Peyer's patch (tissue), 4 donors: ENCODE results near the gene ZNF714. TPM values are rescaled to one million over a fixed set of nuclear protein-coding genes. Genes with fewer than 3 reads are reported as not detected.

Experiments used
- DNase-seq, 3 donors: peaks; one replicate each; pipeline ENCODE4 v3.0.0-alpha.2; 2017 to 2019
- H3K27ac ChIP-seq, 4 donors: fragments of 200-600 bp; sonication (generic); one replicate each; pipeline ENCODE4 v1.5.1; 2016 to 2019
- H3K27me3 ChIP-seq, 2 donors: fragments of 200-600 bp; sonication (generic); one replicate each; pipeline ENCODE4 v1.5.1; 2019
- H3K36me3 ChIP-seq, 3 donors: fragments of 200-600 bp; sonication (generic); one replicate each; pipeline ENCODE4 v1.5.1; 2016 to 2019
- H3K4me1 ChIP-seq, 4 donors: fragments of 200-600 bp; sonication (generic); one replicate each; pipeline ENCODE4 v1.5.1; 2016 to 2019
- H3K4me3 ChIP-seq, 4 donors: fragments of 200-600 bp; sonication (generic); 1 replicate in 3 of 4; 2 replicates in 1 of 4; pipeline ENCODE4 v1.5.1; 2016 to 2019; ENCODE audit warnings: mild to moderate bottlenecking in 1 of 4
- H3K9me3 ChIP-seq, 4 donors: fragments of 200-600 bp; sonication (generic); one replicate each; pipeline ENCODE4 v1.5.1; 2016 to 2019; ENCODE audit warnings: mild to moderate bottlenecking in 1 of 4
- POLR2A ChIP-seq, 2 donors: fragments of 450-650 bp; IDR thresholded peaks; one replicate each; pipeline ENCODE4 v1.5.1; 2017; ENCODE audit warnings: antibody characterized with exemption in 2 of 2, mild to moderate bottlenecking in 2 of 2, moderate library complexity in 2 of 2
- small RNA-seq, 2 donors: library from RNA; depleted of rRNA; stranded (forward); fragments of <200 nt; gene quantifications; one replicate each; pipeline ENCODE3, GENCODE V24; 2016
- total RNA-seq, 4 donors: library from RNA; depleted of rRNA; stranded (reverse); fragments of >200 nt; gene quantifications; one replicate each; pipeline ENCODE4 v1.1.0, GENCODE V29; 2016
- TF ChIP-seq, protein P1 (sequence below), 6 experiments: fragments of 450-650 bp in 4 of 6; fragments of 200-600 bp in 2 of 6; sonication (generic) in 1 of 6; IDR thresholded peaks; one replicate each; pipeline ENCODE4 v1.5.1; 2017 to 2019; ENCODE audit warnings: antibody characterized with exemption in 6 of 6, mild to moderate bottlenecking in 3 of 6, moderate library complexity in 1 of 6

The ZNF714 gene
- total RNA-seq, 4 donors from 2014 or later: 7.8 to 16.5 (median 11.4) TPM

DNA sequence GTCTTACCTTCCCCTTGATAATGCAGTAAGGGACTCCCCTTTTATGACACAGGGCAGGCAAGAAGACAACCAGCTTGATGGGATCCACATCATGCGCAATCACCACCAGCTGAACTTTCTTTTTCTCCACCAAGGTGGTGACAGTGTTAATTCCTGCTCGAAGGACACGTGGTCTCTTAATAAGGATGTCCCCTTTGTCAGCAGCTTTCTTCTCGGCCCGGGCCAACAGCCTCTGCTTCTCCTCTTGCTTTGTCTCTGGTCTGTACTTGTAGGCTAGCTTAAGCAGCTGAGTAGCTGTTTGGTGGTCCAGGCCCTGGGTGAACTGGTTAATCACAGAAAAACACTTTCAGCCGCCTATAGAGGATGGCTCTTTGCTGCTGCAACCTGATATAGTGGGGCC is 67.9 kb downstream of the ZNF714 start:
- no peaks in the 10 kb centered on the region for H3K4me1 ChIP-seq
- no peak overlapping the region for H3K4me3 ChIP-seq
- TF ChIP-seq POLR2A (IDR thresholded peaks at IDR 0.05): no peak
- TF ChIP-seq, protein P1, sequence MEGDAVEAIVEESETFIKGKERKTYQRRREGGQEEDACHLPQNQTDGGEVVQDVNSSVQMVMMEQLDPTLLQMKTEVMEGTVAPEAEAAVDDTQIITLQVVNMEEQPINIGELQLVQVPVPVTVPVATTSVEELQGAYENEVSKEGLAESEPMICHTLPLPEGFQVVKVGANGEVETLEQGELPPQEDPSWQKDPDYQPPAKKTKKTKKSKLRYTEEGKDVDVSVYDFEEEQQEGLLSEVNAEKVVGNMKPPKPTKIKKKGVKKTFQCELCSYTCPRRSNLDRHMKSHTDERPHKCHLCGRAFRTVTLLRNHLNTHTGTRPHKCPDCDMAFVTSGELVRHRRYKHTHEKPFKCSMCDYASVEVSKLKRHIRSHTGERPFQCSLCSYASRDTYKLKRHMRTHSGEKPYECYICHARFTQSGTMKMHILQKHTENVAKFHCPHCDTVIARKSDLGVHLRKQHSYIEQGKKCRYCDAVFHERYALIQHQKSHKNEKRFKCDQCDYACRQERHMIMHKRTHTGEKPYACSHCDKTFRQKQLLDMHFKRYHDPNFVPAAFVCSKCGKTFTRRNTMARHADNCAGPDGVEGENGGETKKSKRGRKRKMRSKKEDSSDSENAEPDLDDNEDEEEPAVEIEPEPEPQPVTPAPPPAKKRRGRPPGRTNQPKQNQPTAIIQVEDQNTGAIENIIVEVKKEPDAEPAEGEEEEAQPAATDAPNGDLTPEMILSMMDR (IDR thresholded peaks at IDR 0.05): no peak
- H3K27me3 ChIP-seq: no peaks in the 10 kb centered on the region
- no peak overlapping the region for H3K27ac ChIP-seq
- peaks cover 0 to 69% (median 0%) of the 10 kb centered on the region in 3 donors for H3K36me3 ChIP-seq
- H3K9me3 ChIP-seq: peaks cover 0 to 3% (median 0%) of the 10 kb centered on the region in 4 donors
- DNase-seq: no peak

DNA sequence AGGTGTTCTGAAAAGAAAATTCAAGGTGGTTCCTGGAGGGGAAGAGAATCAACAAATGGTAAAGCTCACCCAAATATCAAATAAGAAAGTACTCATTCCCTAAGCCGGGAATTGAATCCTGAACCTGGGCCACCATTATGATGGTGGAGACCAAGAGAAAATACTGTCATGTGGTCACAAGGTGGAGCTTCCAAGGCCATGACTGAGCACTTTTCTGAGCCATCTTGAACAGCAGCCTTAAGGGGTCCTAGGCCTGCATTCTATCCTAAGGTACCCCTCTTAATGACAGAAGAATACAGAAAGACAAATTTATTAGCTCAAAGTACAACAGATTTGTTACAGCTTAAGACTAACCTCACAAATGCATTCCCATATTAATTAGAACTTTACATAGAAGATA is 69.5 kb downstream of the ZNF714 start:
- H3K27me3 ChIP-seq: no peaks in the 10 kb centered on the region
- TF ChIP-seq POLR2A (IDR thresholded peaks at IDR 0.05): no peak
- TF ChIP-seq, protein P1 (IDR thresholded peaks at IDR 0.05): no peak
- no peaks in the 10 kb centered on the region for H3K4me1 ChIP-seq
- peaks cover 0 to 8% (median 0%) of the 10 kb centered on the region in 4 donors for H3K9me3 ChIP-seq
- peaks cover 0 to 53% (median 0%) of the 10 kb centered on the region in 3 donors for H3K36me3 ChIP-seq
- no peak for DNase-seq
- H3K27ac ChIP-seq: no peak overlapping the region
- no peak overlapping the region for H3K4me3 ChIP-seq

DNA sequence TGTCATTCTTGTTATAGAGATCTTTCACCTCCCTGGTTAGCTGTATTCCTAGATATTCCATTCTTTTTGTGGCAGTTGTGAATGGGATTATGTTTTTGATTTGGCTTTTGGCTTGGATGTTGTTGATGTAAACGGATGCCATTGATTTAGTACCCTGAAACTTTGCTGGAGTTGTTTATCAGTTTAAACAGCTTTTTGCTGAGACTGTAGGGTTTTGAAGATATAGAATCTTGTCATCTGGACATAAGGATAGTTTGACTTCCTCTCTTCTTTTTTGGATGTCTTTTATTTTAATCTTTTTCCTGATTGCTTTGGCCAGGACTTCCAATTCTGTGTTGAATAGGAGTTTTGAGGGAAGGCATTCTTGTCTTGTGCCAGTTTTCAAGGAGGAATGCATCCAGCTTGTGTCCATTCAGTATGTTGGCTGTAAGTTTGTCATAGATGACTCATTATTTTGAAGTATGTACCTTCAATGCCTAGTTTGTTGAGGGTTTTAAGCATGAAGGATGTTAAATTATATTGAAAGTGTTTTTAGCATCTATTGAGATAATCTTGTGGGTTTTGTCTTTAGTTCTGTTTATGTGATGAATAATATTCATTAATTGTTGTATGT is 76.6 kb downstream of the ZNF714 start:
- no peak for TF ChIP-seq POLR2A (IDR thresholded peaks at IDR 0.05)
- TF ChIP-seq, protein P1 (IDR thresholded peaks at IDR 0.05): no peak
- H3K9me3 ChIP-seq: peaks cover 0 to 11% (median 0%) of the 10 kb centered on the region in 4 donors
- peaks cover 0 to 20% (median 0%) of the 10 kb centered on the region in 3 donors for H3K36me3 ChIP-seq
- no peak overlapping the region for H3K4me3 ChIP-seq
- H3K27me3 ChIP-seq: no peaks in the 10 kb centered on the region
- H3K4me1 ChIP-seq: no peaks in the 10 kb centered on the region
- H3K27ac ChIP-seq: no peak overlapping the region
- no peak for DNase-seq

DNA sequence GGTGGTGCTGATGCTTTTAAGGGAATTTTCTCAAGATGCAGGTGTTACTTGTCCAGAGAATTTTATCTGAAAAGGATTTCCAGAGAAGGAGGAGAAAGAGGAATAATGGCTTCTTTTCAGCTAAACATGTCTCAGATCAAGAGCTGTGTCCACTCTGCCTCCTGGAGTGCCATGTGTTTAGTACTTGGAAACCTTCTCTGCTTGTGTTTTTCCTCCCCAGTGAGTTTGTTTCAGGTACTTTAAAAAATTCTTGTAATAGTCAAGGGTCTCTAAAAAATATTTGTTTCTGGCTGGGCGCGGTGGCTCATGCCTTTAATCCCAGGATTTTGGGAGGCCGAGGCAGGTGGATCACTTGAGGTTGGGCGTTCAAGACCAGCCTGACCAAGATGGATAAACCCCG is 82.5 kb downstream of the ZNF714 start:
- H3K4me3 ChIP-seq: no peak overlapping the region
- H3K27ac ChIP-seq: no peak overlapping the region
- H3K36me3 ChIP-seq: peaks cover 0 to 49% (median 0%) of the 10 kb centered on the region in 3 donors
- TF ChIP-seq POLR2A (IDR thresholded peaks at IDR 0.05): no peak
- TF ChIP-seq, protein P1 (IDR thresholded peaks at IDR 0.05): no peak
- H3K27me3 ChIP-seq: no peaks in the 10 kb centered on the region
- H3K4me1 ChIP-seq: no peaks in the 10 kb centered on the region
- DNase-seq: no peak
- H3K9me3 ChIP-seq: no peaks in the 10 kb centered on the region

DNA sequence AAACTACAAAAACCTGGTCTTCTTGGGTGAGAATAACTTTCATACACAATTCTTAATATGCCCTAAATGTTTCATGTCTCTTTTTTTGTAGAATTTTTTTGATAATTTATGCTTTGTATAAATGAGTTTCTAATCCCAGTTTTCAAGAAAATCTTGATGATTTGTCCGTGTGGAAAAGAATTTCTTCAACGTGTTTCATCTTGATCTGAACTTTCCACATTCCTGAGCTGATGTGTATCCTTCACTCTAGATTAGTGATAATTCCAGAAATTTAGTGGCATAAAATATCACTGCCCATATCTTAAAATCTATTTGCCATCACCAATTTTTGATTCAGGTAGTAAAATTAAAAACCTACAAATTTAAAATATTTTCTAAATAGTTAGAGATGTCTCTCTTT is 84.4 kb downstream of the ZNF714 start:
- Histone ChIP-seq H3K9me3 (no peaks in the 10 kb centered on the region), H3K4me1 (no peaks in the 10 kb centered on the region), H3K4me3 (no peak overlapping the region), H3K27me3 (no peaks in the 10 kb centered on the region), H3K27ac (no peak overlapping the region), H3K36me3 (peaks cover 0 to 58% (median 0%) of the 10 kb centered on the region in 3 donors)
- no peak for DNase-seq
- TF ChIP-seq, protein P1 (IDR thresholded peaks at IDR 0.05): no peak
- TF ChIP-seq POLR2A (IDR thresholded peaks at IDR 0.05): no peak

Small RNA genes within 50 kb of the gene (small RNA-seq; reads per million reads assigned to genes)
- 0 to 0.06 reads per million in 2 donors for gene RNA5SP469

Other genes with a start within 250 kb of the ZNF714 start
- 10 to 100 TPM in 1 of 4 donors, 1 to 10 TPM in 3; 3.2 to 47.9 (median 4.3) TPM for gene ZNF85, start 159.0 kb upstream of the ZNF714 start, total RNA-seq
- gene ZNF430, start 61.5 kb upstream of the ZNF714 start, total RNA-seq: 10 to 100 TPM in 2 of 4 donors, 1 to 10 TPM in 2; 8.6 to 14.9 (median 10.2) TPM
- gene ZNF431, start 59.8 kb downstream of the ZNF714 start, total RNA-seq: 10 to 100 TPM; 11.8 to 54.5 (median 14.5) TPM
- 10 to 100 TPM; 13.1 to 20.6 (median 17.5) TPM for gene ZNF708, start 247.2 kb downstream of the ZNF714 start, total RNA-seq